ENCODE data around the gene TNFRSF14. TPM values are rescaled to one million over a fixed set of nuclear protein-coding genes. Genes with fewer than 3 reads are reported as not detected.

The TNFRSF14 gene
- total RNA-seq, 2 experiments from 2014 or later, result 99.6 to 104 TPM

GRCh38 chr1:2597441-2598328 lies 41.5 kb downstream of the TNFRSF14 start:
- H3K36me3 Mint-ChIP-seq, result no peaks in the 10 kb centered on the region
- H3K4me1 Mint-ChIP-seq, result no peaks in the 10 kb centered on the region
- no peak for DNase-seq
- peaks cover 6% of the 10 kb centered on the region for H3K9me3 Mint-ChIP-seq
- no peak overlapping the region for H3K4me3 Mint-ChIP-seq
- H3K27ac Mint-ChIP-seq, result no peak overlapping the region
- no peaks in the 10 kb centered on the region for H3K27me3 Mint-ChIP-seq

- Mint-ChIP-seq H3K4me1 (no peaks in the 10 kb centered on the region), H3K27me3 (no peaks in the 10 kb centered on the region), H3K36me3 (no peaks in the 10 kb centered on the region), H3K9me3 (peaks cover 6% of the 10 kb centered on the region), H3K27ac (no peak overlapping the region), H3K4me3 (no peak overlapping the region)
- no peak for DNase-seq
Observed at GRCh38 chr1:2598329-2598931, 42.3 kb downstream of the TNFRSF14 start.

- Mint-ChIP-seq H3K4me3 (no peak overlapping the region), H3K36me3 (no peaks in the 10 kb centered on the region), H3K9me3 (peaks cover 6% of the 10 kb centered on the region), H3K27me3 (no peaks in the 10 kb centered on the region), H3K4me1 (no peaks in the 10 kb centered on the region), H3K27ac (no peak overlapping the region)
- no peak for DNase-seq
Observed at GRCh38 chr1:2601721-2602303, 45.6 kb downstream of the TNFRSF14 start.

GRCh38 chr1:2602311-2602835 lies 46.2 kb downstream of the TNFRSF14 start:
- Mint-ChIP-seq H3K9me3 (peaks cover 6% of the 10 kb centered on the region), H3K27me3 (no peaks in the 10 kb centered on the region), H3K4me1 (no peaks in the 10 kb centered on the region), H3K36me3 (no peaks in the 10 kb centered on the region), H3K4me3 (no peak overlapping the region), H3K27ac (no peak overlapping the region)
- DNase-seq, result no peak

GRCh38 chr1:2602866-2603520 lies 46.8 kb downstream of the TNFRSF14 start:
- Mint-ChIP-seq H3K9me3 (peaks cover 6% of the 10 kb centered on the region), H3K4me3 (no peak overlapping the region), H3K27ac (no peak overlapping the region), H3K27me3 (no peaks in the 10 kb centered on the region), H3K36me3 (no peaks in the 10 kb centered on the region), H3K4me1 (no peaks in the 10 kb centered on the region)
- no peak for DNase-seq

- Mint-ChIP-seq H3K27me3 (no peaks in the 10 kb centered on the region), H3K36me3 (no peaks in the 10 kb centered on the region), H3K4me1 (no peaks in the 10 kb centered on the region), H3K9me3 (peaks cover 3% of the 10 kb centered on the region), H3K27ac (no peak overlapping the region), H3K4me3 (no peak overlapping the region)
- DNase-seq, result no peak
Observed at GRCh38 chr1:2603521-2604155, 47.5 kb downstream of the TNFRSF14 start.

- Mint-ChIP-seq H3K36me3 (no peaks in the 10 kb centered on the region), H3K27me3 (no peaks in the 10 kb centered on the region), H3K4me3 (no peak overlapping the region), H3K4me1 (no peaks in the 10 kb centered on the region), H3K27ac (no peak overlapping the region), H3K9me3 (peaks cover 1% of the 10 kb centered on the region)
- no peak for DNase-seq
Observed at GRCh38 chr1:2604156-2604843, 48.1 kb downstream of the TNFRSF14 start.

- Mint-ChIP-seq H3K9me3 (peaks cover 1% of the 10 kb centered on the region), H3K4me1 (no peaks in the 10 kb centered on the region), H3K4me3 (no peak overlapping the region), H3K27ac (no peak overlapping the region), H3K36me3 (no peaks in the 10 kb centered on the region), H3K27me3 (no peaks in the 10 kb centered on the region)
- no peak for DNase-seq
Observed at GRCh38 chr1:2604844-2605508, 48.8 kb downstream of the TNFRSF14 start.

GRCh38 chr1:2605509-2606395 lies 49.6 kb downstream of the TNFRSF14 start:
- no peak for DNase-seq
- no peaks in the 10 kb centered on the region for H3K4me1 Mint-ChIP-seq
- H3K36me3 Mint-ChIP-seq, result no peaks in the 10 kb centered on the region
- no peak overlapping the region for H3K27ac Mint-ChIP-seq
- no peak overlapping the region for H3K4me3 Mint-ChIP-seq
- H3K27me3 Mint-ChIP-seq, result no peaks in the 10 kb centered on the region
- peaks cover 1% of the 10 kb centered on the region for H3K9me3 Mint-ChIP-seq

- H3K27ac Mint-ChIP-seq, result no peak overlapping the region
- no peaks in the 10 kb centered on the region for H3K4me1 Mint-ChIP-seq
Observed at GRCh38 chr1:2606396-2606880, 50.3 kb downstream of the TNFRSF14 start.

GRCh38 chr1:2606881-2607621 lies 50.9 kb downstream of the TNFRSF14 start:
- no peaks in the 10 kb centered on the region for H3K4me1 Mint-ChIP-seq
- H3K27me3 Mint-ChIP-seq, result no peaks in the 10 kb centered on the region
- no peak overlapping the region for H3K4me3 Mint-ChIP-seq

More at GRCh38 chr1:2606396-2606880, 50.3 kb downstream of the TNFRSF14 start:
- no peaks in the 10 kb centered on the region for H3K9me3 Mint-ChIP-seq
- H3K27me3 Mint-ChIP-seq, result no peaks in the 10 kb centered on the region
- no peak overlapping the region for H3K4me3 Mint-ChIP-seq
- DNase-seq, result no peak
- no peaks in the 10 kb centered on the region for H3K36me3 Mint-ChIP-seq

GRCh38 chr1:2607641-2608091 lies 51.5 kb downstream of the TNFRSF14 start:
- Mint-ChIP-seq H3K27ac (no peak overlapping the region), H3K4me1 (no peaks in the 10 kb centered on the region), H3K9me3 (no peaks in the 10 kb centered on the region), H3K36me3 (no peaks in the 10 kb centered on the region), H3K27me3 (no peaks in the 10 kb centered on the region), H3K4me3 (no peak overlapping the region)
- DNase-seq, result no peak

More at GRCh38 chr1:2606881-2607621, 50.9 kb downstream of the TNFRSF14 start:
- DNase-seq, result no peak
- Mint-ChIP-seq H3K27ac (no peak overlapping the region), H3K9me3 (no peaks in the 10 kb centered on the region), H3K36me3 (no peaks in the 10 kb centered on the region)
